GM20000 (cell line): Measurements from ENCODE around the gene NTN4.
"Not testable (repeated sequence)": the region's sequence is repeated elsewhere in the genome, so short reads cannot be mapped to it uniquely, and the experiment has no call there.

ENCODE experiments used
- DNase-seq: peaks from one replicate; pipeline ENCODE4 v3.0.0; 2012; ENCODE audit warnings: low spot score
- CTCF ChIP-seq: IDR thresholded peaks from 2 replicates; pipeline ENCODE4 v1.5.1; 2012; ENCODE audit warnings: mild to moderate bottlenecking, control low read depth; ENCODE audit errors: extremely low read depth, missing control alignments

Gene NTN4

GRCh38 chr12:95673576-95673975 is 117.0 kb downstream of the NTN4 start:
- no peak for TF ChIP-seq CTCF
- DNase-seq = no peak

- TF ChIP-seq CTCF = no peak
- no peak for DNase-seq
Observed at GRCh38 chr12:95672166-95672565, 118.4 kb downstream of the NTN4 start.

GRCh38 chr12:95671265-95671664 is 119.3 kb downstream of the NTN4 start:
- DNase-seq = no peak
- TF ChIP-seq CTCF = no peak

GRCh38 chr12:95663525-95663924 is 127.0 kb downstream of the NTN4 start:
- DNase-seq = no peak

GRCh38 chr12:95661360-95661759 is 129.2 kb downstream of the NTN4 start:
- TF ChIP-seq CTCF = no peak
- no peak for DNase-seq

More at GRCh38 chr12:95663525-95663924, 127.0 kb downstream of the NTN4 start:
- TF ChIP-seq CTCF = no peak

GRCh38 chr12:95658386-95658785 is 132.2 kb downstream of the NTN4 start:
- no peak for DNase-seq
- TF ChIP-seq CTCF = no peak

- DNase-seq = not testable (repeated sequence)
Observed at GRCh38 chr12:95654665-95655064, 135.9 kb downstream of the NTN4 start.

- DNase-seq = no peak
- TF ChIP-seq CTCF = no peak
Observed at GRCh38 chr12:95653771-95654546, 136.6 kb downstream of the NTN4 start.
